ENCODE data around the gene SERPINB10.
"Not testable (repeated sequence)": the region's sequence is repeated elsewhere in the genome, so short reads cannot be mapped to it uniquely, and the experiment has no call there.

The SERPINB10 gene

GRCh38 chr18:63936932-63937393 is 29.2 kb downstream of the SERPINB10 start:
- H3K36me3 ChIP-seq (replicated peaks; ENCODE audit: insufficient read depth, low read length) = no peaks in the 10 kb centered on the region
- H3K9ac ChIP-seq (ENCODE audit: low read length) = peak overlapping the region; percentile 64; the same call in 1 of the 2 replicates
- TF ChIP-seq EZH2phosphoT487 (IDR thresholded peaks at IDR 0.05; ENCODE audit: low read length) (no peak), CTCF (IDR thresholded peaks at IDR 0.05; ENCODE audit: low read length) (no peak)
- peak overlapping the region; percentile 31; the same call in 1 of the 2 replicates for H3K27ac ChIP-seq (ENCODE audit: low read length)
- peak overlapping the region; percentile 98 for H3K4me2 ChIP-seq (ENCODE audit: low read depth, low read length)
- H3F3A ChIP-seq (ENCODE audit: insufficient read depth, low read length) = peaks cover 15% of the 10 kb centered on the region; the same call in 1 of the 2 replicates
- H3K4me3 ChIP-seq (ENCODE audit: low read length) = peak overlapping the region; percentile 76
- peak overlapping the region; percentile 100 for H2AFZ ChIP-seq (ENCODE audit: low read length)
- DNase-seq = no peak
- H3K9me3 ChIP-seq (replicated peaks; ENCODE audit: insufficient read depth, low read length) = no peaks in the 10 kb centered on the region
- H3K9me2 ChIP-seq (replicated peaks; ENCODE audit: insufficient read depth, low read length) = no peaks in the 10 kb centered on the region
- no peaks in the 10 kb centered on the region for H4K20me1 ChIP-seq (ENCODE audit: insufficient read depth, low read length)
- H3K79me2 ChIP-seq (ENCODE audit: low read length) = no peaks in the 10 kb centered on the region
- no peaks in the 10 kb centered on the region for H3K27me3 ChIP-seq (replicated peaks; ENCODE audit: insufficient read depth, low read length)
- H3K4me1 ChIP-seq (ENCODE audit: low read length) = 0 out of 2 replicates have a peak, but pooled peaks cover 3% of the 10 kb centered on the region

GRCh38 chr18:63940008-63940407 is 32.2 kb downstream of the SERPINB10 start:
- Histone ChIP-seq H3K4me1 (ENCODE audit: low read length) (0 out of 2 replicates have a peak, but pooled peaks cover 3% of the 10 kb centered on the region), H4K20me1 (ENCODE audit: insufficient read depth, low read length) (no peaks in the 10 kb centered on the region), H3K9me2 (replicated peaks; ENCODE audit: insufficient read depth, low read length) (no peaks in the 10 kb centered on the region), H3K4me2 (ENCODE audit: low read depth, low read length) (no peak overlapping the region), H3K36me3 (replicated peaks; ENCODE audit: insufficient read depth, low read length) (no peaks in the 10 kb centered on the region), H3K9me3 (replicated peaks; ENCODE audit: insufficient read depth, low read length) (no peaks in the 10 kb centered on the region), H3K27me3 (replicated peaks; ENCODE audit: insufficient read depth, low read length) (no peaks in the 10 kb centered on the region), H3K27ac (ENCODE audit: low read length) (no peak overlapping the region), H3F3A (ENCODE audit: insufficient read depth, low read length) (peaks cover 15% of the 10 kb centered on the region; the same call in 1 of the 2 replicates), H3K9ac (ENCODE audit: low read length) (no peak overlapping the region), H3K4me3 (ENCODE audit: low read length) (no peak overlapping the region), H2AFZ (ENCODE audit: low read length) (no peak overlapping the region), H3K79me2 (ENCODE audit: low read length) (no peaks in the 10 kb centered on the region)
- no peak for TF ChIP-seq EZH2 (optimal IDR thresholded peaks at IDR 0.05; ENCODE audit: low read depth, low read length)
- no peak for TF ChIP-seq CTCF (IDR thresholded peaks at IDR 0.05; ENCODE audit: low read length)
- no peak for TF ChIP-seq EZH2phosphoT487 (IDR thresholded peaks at IDR 0.05; ENCODE audit: low read length)
- DNase-seq = no peak

GRCh38 chr18:63940543-63941050 is 32.8 kb downstream of the SERPINB10 start:
- H2AFZ ChIP-seq (ENCODE audit: low read length); H3K4me1 ChIP-seq (ENCODE audit: low read length); H3K4me2 ChIP-seq (ENCODE audit: low read depth, low read length); H3K79me2 ChIP-seq (ENCODE audit: low read length); H4K20me1 ChIP-seq (ENCODE audit: insufficient read depth, low read length); H3K9me2 ChIP-seq (replicated peaks; ENCODE audit: insufficient read depth, low read length); H3K9me3 ChIP-seq (replicated peaks; ENCODE audit: insufficient read depth, low read length); H3K27me3 ChIP-seq (replicated peaks; ENCODE audit: insufficient read depth, low read length); H3K27ac ChIP-seq (ENCODE audit: low read length); H3K9ac ChIP-seq (ENCODE audit: low read length); DNase-seq; H3K4me3 ChIP-seq (ENCODE audit: low read length); H3K36me3 ChIP-seq (replicated peaks; ENCODE audit: insufficient read depth, low read length): not testable (repeated sequence)
- peaks cover 15% of the 10 kb centered on the region; the same call in 1 of the 2 replicates for H3F3A ChIP-seq (ENCODE audit: insufficient read depth, low read length)

GRCh38 chr18:63947051-63947790 is 39.5 kb downstream of the SERPINB10 start:
- no peak for DNase-seq
- no peaks in the 10 kb centered on the region for H3K9me2 ChIP-seq (replicated peaks; ENCODE audit: insufficient read depth, low read length)
- H3K36me3 ChIP-seq (replicated peaks; ENCODE audit: insufficient read depth, low read length) = no peaks in the 10 kb centered on the region
- TF ChIP-seq EZH2phosphoT487 (IDR thresholded peaks at IDR 0.05; ENCODE audit: low read length) (no peak), EZH2 (optimal IDR thresholded peaks at IDR 0.05; ENCODE audit: low read depth, low read length) (no peak), CTCF (IDR thresholded peaks at IDR 0.05; ENCODE audit: low read length) (no peak)
- H3F3A ChIP-seq (ENCODE audit: insufficient read depth, low read length) = no peaks in the 10 kb centered on the region
- no peaks in the 10 kb centered on the region for H3K4me1 ChIP-seq (ENCODE audit: low read length)
- no peak overlapping the region for H3K4me2 ChIP-seq (ENCODE audit: low read depth, low read length)
- no peaks in the 10 kb centered on the region for H3K9me3 ChIP-seq (replicated peaks; ENCODE audit: insufficient read depth, low read length)
- no peak overlapping the region for H2AFZ ChIP-seq (ENCODE audit: low read length)
- H3K79me2 ChIP-seq (ENCODE audit: low read length) = no peaks in the 10 kb centered on the region
- no peaks in the 10 kb centered on the region for H4K20me1 ChIP-seq (ENCODE audit: insufficient read depth, low read length)
- H3K27ac ChIP-seq (ENCODE audit: low read length) = no peak overlapping the region
- H3K27me3 ChIP-seq (replicated peaks; ENCODE audit: insufficient read depth, low read length) = no peaks in the 10 kb centered on the region
- H3K4me3 ChIP-seq (ENCODE audit: low read length) = no peak overlapping the region
- no peak overlapping the region for H3K9ac ChIP-seq (ENCODE audit: low read length)
